NCI-H2107 (cell line): ENCODE results near the gene KIR2DL3.

ENCODE experiments used
- DNase-seq: peaks from one replicate; lab custom pipeline; 2025; lab: John Stamatoyannopoulos, UW

KIR2DL3 gene

GRCh38 chr19:54792814-54793213, 54.5 kb downstream of the KIR2DL3 start:
- no peak for DNase-seq

GRCh38 chr19:54795758-54796157, 57.4 kb downstream of the KIR2DL3 start:
- DNase-seq, result no peak
